Lower lobe of right lung (tissue), 2 donors: ENCODE measurements around the gene ROM1. TPM values are rescaled to one million over a fixed set of nuclear protein-coding genes. Genes with fewer than 3 reads are reported as not detected.
"Not testable (repeated sequence)": the region's sequence is repeated elsewhere in the genome, so short reads cannot be mapped to it uniquely, and the experiment has no call there.

Experiments
- ATAC-seq, 2 donors: fragments of 200-7000 bp; cut with Tn5 transposase; one replicate each; pipeline ENCODE4 v1.9.1; 2020 to 2022; ENCODE audit warnings: mild to moderate bottlenecking in 2 of 2, moderate library complexity in 2 of 2
- DNase-seq: peaks from one replicate; pipeline ENCODE4 v3.0.0-alpha.2; 2020
- H3K27ac ChIP-seq: fragments of 200-600 bp; one replicate; pipeline ENCODE4 v1.8.0; 2022
- H3K27me3 ChIP-seq: fragments of 200-600 bp; one replicate; pipeline ENCODE4 v1.8.0; 2022; ENCODE audit warnings: low read depth
- H3K36me3 ChIP-seq: fragments of 200-600 bp; one replicate; pipeline ENCODE4 v1.8.0; 2022; ENCODE audit warnings: mild to moderate bottlenecking
- H3K4me1 ChIP-seq: fragments of 200-600 bp; one replicate; pipeline ENCODE4 v1.8.0; 2022
- H3K4me3 ChIP-seq: fragments of 200-600 bp; one replicate; pipeline ENCODE4 v1.8.0; 2022; ENCODE audit warnings: mild to moderate bottlenecking
- H3K9me3 ChIP-seq: fragments of 200-600 bp; one replicate; pipeline ENCODE4 v1.8.0; 2022
- intact Hi-C: fragments of 100-400 bp; cut with DNase I; formaldehyde crosslinking; loops from one replicate; pipeline ENCODE4 v1.11.0; 2022
- long read RNA-seq: library from polyadenylated mRNA; unstranded; transcript quantifications from one replicate; pipeline ENCODE4 v2.0.0, GENCODE V29; 2021
- total RNA-seq: library from RNA; stranded (reverse); fragmentation: NEBNext Ultra II Directional; extraction: Animal tissue kit (Norgen Biotek cat#: 25700); gene quantifications from one replicate; pipeline ENCODE4 v1.2.1, GENCODE V29; 2021
- TF ChIP-seq, protein P1 (sequence below): fragments of 200-600 bp; IDR thresholded peaks from one replicate; pipeline ENCODE4 v1.8.0; 2022; ENCODE audit warnings: antibody characterized with exemption, mild to moderate bottlenecking
- donor health status: DM: no; HTN: yes; CAD: no; lungs with severe emphysema.

The ROM1 gene
- 5.6 TPM for total RNA-seq
- long read RNA-seq, partial matches to known transcripts: 0 of 7 reads
- long read RNA-seq, other reads (novel, unspliced or antisense): 2 of 7 reads

GRCh38 chr11:62612366-62613290 is at the start of gene ROM1, which contains the start of gene EML3:
Gene ROM1, plus strand, starts transcription at chr11:62613257. Its CDS starts 25 bp downstream, at chr11:62613282.
Gene EML3, minus strand, starts transcription at chr11:62612775. Its CDS starts 318 bp downstream, at chr11:62612457.
- H3K27me3 ChIP-seq: no peaks in the 10 kb centered on the region
- intact Hi-C loops: no loop called here
- ATAC-seq (peak; percentile 93), DNase-seq (peak; percentile 92)
- peak within 1 kb of the TSS; percentile 92 for H3K27ac ChIP-seq
- peak within 1 kb of the TSS; percentile 73 for H3K4me3 ChIP-seq
- H3K36me3 ChIP-seq: peaks cover 53% of the 10 kb centered on the region
- H3K9me3 ChIP-seq: no peaks in the 10 kb centered on the region
- TF ChIP-seq, protein P1, sequence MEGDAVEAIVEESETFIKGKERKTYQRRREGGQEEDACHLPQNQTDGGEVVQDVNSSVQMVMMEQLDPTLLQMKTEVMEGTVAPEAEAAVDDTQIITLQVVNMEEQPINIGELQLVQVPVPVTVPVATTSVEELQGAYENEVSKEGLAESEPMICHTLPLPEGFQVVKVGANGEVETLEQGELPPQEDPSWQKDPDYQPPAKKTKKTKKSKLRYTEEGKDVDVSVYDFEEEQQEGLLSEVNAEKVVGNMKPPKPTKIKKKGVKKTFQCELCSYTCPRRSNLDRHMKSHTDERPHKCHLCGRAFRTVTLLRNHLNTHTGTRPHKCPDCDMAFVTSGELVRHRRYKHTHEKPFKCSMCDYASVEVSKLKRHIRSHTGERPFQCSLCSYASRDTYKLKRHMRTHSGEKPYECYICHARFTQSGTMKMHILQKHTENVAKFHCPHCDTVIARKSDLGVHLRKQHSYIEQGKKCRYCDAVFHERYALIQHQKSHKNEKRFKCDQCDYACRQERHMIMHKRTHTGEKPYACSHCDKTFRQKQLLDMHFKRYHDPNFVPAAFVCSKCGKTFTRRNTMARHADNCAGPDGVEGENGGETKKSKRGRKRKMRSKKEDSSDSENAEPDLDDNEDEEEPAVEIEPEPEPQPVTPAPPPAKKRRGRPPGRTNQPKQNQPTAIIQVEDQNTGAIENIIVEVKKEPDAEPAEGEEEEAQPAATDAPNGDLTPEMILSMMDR: peak; percentile 85
- H3K4me1 ChIP-seq: peaks cover 26% of the 10 kb centered on the region

DNA sequence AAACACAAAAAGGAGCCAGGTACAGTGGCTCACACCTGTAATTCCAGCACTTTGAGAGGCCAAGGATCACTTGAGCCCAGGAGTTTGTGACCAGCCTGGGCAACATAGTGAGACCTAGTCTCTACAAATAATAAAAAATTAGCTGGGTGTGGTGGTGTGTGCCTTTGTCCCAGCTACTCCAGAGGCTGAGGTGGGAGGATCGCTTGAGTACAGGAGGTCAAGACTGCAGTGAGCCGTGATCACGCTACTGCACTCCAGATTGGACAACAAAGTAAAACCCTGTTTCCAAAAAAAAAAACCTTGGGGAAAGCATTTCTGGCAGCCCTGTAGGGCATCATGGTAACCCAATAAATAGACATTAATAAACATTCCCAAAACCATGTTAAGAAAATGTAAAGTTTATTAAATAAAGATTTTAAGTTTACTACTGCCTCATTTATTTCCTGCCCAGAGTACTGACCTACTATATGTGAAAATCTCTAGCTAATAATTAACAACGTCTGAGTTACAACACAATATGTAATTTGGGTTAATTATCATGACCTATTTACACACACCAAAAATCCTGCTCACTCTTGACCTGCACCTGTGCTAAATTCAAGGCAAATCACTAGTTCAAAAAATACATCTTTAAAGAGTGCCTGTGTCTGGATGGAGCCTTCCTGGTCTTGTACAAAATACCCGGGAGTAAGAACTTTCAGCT is 47.8 kb upstream of the ROM1 start:
- intact Hi-C loops: no loop called here
- DNase-seq (no peak), ATAC-seq (no peak)
- H3K27ac ChIP-seq: no peak overlapping the region
- no peaks in the 10 kb centered on the region for H3K27me3 ChIP-seq
- H3K36me3 ChIP-seq: peaks cover 85% of the 10 kb centered on the region
- TF ChIP-seq, protein P1: no peak
- H3K9me3 ChIP-seq: no peaks in the 10 kb centered on the region
- no peak overlapping the region for H3K4me3 ChIP-seq
- H3K4me1 ChIP-seq: peaks cover 14% of the 10 kb centered on the region

- TF ChIP-seq, protein P1: no peak
- no peak overlapping the region for H3K27ac ChIP-seq
- H3K36me3 ChIP-seq: peaks cover 95% of the 10 kb centered on the region
- H3K4me1 ChIP-seq: peaks cover 10% of the 10 kb centered on the region
- ATAC-seq: no peak
- intact Hi-C loops: no loop called here
- no peaks in the 10 kb centered on the region for H3K27me3 ChIP-seq
- no peak overlapping the region for H3K4me3 ChIP-seq
- no peak for DNase-seq
- no peaks in the 10 kb centered on the region for H3K9me3 ChIP-seq
These were observed 46.8 kb upstream of the ROM1 start for GRCh38 chr11:62566247-62566646.

DNA sequence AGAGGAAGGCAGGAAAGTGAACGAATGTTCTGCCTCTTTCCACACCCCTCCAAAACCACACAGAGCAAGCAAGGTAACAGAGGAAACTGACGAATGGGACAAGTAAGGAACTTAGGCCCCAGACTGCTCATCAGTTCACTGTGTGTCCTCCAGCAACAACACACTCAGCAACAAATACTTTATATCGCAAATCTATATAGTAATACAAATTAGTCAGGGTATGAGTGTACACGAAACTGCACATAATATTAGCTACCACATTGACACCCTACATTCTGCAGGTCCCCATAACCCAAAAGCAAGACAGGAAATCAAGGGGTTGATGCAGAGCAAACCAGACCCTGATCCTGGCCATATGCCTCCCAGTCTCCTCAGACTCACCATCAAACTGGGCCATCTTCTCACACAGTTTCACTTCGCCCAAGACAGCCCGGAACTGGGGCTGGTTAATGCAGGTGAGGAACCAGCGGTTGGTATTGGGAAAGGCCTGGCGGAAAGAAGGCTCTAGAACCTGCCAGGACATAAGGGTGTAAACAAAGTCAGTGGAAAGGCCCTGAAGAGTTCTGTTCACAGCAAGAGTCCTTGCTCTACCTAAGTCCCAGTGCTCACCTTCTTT is 45.9 kb upstream of the ROM1 start:
- Histone ChIP-seq H3K27ac (no peak overlapping the region), H3K36me3 (peaks cover 97% of the 10 kb centered on the region), H3K4me1 (peaks cover 19% of the 10 kb centered on the region), H3K4me3 (no peak overlapping the region), H3K9me3 (no peaks in the 10 kb centered on the region), H3K27me3 (no peaks in the 10 kb centered on the region)
- ATAC-seq (no peak), DNase-seq (no peak)
- TF ChIP-seq, protein P1: no peak
- intact Hi-C loops: no loop called here

DNA sequence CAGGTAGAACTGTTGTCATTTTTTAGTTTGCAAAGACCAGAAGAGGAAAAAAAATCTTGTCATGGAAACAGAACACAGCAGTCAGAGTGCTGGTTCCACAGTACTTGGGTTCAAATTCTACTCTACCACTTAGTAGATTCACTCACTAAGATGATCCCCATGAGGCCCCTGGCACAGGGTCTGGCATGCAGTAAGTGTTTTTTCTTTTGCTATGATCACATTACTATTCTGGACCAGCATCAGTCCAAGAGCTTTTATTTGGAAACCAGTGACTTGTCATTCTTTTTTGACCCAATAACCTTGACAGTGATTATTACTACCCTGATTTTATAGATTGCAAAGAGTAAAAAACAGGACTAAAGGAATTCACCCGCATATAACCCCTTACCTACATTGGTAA is 43.4 kb upstream of the ROM1 start:
- H3K4me1 ChIP-seq: peaks cover 32% of the 10 kb centered on the region
- ATAC-seq: no peak
- no peaks in the 10 kb centered on the region for H3K9me3 ChIP-seq
- TF ChIP-seq, protein P1: no peak
- no peak overlapping the region for H3K27ac ChIP-seq
- no peaks in the 10 kb centered on the region for H3K27me3 ChIP-seq
- peaks cover 81% of the 10 kb centered on the region for H3K36me3 ChIP-seq
- intact Hi-C loops: no loop called here
- DNase-seq: no peak
- no peak overlapping the region for H3K4me3 ChIP-seq

DNA sequence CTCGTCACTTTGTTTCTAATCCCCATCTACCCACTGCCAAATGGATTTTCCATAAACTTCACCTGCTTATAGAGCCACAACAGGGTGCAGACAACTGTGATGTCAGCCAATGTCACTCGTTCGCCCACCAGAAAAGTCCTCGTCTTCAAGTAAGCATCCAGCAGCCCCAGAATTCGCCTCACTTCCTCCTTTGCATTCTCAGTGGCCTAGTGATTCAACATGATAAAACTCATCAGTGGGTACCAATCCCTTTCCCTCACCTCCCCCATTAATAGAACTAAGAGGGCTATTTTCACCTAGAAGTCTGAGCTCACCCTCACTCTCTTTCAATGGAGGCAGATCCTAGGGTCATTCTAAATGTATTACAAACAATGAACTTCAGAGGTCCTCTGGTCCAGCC is 42.2 kb upstream of the ROM1 start:
- DNase-seq, H3K9me3 ChIP-seq, H3K27ac ChIP-seq, H3K27me3 ChIP-seq, H3K4me3 ChIP-seq, ATAC-seq, intact Hi-C loops: not testable (repeated sequence)
- Histone ChIP-seq H3K4me1 (peaks cover 45% of the 10 kb centered on the region), H3K36me3 (peaks cover 73% of the 10 kb centered on the region)

DNA sequence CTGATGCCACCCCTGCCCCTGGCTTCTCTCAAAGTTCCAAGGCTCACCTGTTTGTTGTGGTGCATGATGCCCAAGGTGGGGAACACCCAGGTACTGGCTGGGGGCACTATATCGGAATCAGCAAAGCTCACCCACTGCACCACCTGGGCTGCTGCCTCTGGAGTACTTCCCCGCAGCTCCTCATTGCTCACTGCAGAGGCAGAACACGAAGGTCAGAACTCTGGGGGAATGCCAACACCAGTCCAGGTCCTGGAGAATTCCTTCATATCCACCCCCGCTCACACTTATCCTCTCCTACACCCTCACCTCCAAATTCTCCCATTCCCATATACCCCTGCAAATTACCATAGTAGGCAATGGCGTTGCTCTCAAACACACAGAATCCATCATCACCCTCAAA is 41.6 kb upstream of the ROM1 start:
- H3K27me3 ChIP-seq, H3K4me3 ChIP-seq, intact Hi-C loops, H3K9me3 ChIP-seq, H3K27ac ChIP-seq, ATAC-seq, DNase-seq: not testable (repeated sequence)
- peaks cover 51% of the 10 kb centered on the region for H3K4me1 ChIP-seq
- peaks cover 73% of the 10 kb centered on the region for H3K36me3 ChIP-seq
